ENCODE data around the gene RPL10. TPM values are rescaled to one million over a fixed set of nuclear protein-coding genes. Genes with fewer than 3 reads are reported as not detected.

RPL10 gene
- total RNA-seq, 1 experiment from 2014 or later = 2,110 TPM

DNA sequence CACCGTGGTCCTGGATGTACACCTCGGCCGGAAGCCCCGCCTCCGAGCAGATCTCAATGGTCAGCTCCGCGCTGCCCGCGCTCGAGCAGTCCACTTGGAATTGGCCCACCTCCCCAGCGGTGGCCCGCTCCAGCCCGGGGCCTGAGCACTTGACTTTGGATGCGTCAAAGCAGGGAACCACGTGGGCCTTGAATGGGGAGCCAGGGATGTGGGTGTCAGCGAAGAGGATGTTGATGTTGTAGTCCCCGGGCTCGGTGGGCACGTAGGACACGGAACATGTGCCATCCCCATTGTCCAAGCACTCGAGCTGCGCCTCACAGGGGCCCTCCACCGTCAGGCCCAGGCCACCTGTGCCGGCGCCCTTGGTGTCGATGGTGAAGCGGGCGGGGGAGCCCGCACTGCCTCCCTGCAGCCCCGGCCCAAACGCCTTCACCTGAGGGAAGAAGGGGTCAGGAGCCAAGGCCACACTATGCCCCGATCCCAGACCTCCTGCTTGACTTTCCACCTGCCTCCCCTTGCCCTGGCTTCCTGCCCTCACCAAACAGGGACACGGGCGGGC is 37.9 kb upstream of the RPL10 start:
- H2BK120ac ChIP-seq (ENCODE audit: low read depth, low read length, poor library complexity, severe bottlenecking) = no peak overlapping the region
- TF ChIP-seq, protein P1, sequence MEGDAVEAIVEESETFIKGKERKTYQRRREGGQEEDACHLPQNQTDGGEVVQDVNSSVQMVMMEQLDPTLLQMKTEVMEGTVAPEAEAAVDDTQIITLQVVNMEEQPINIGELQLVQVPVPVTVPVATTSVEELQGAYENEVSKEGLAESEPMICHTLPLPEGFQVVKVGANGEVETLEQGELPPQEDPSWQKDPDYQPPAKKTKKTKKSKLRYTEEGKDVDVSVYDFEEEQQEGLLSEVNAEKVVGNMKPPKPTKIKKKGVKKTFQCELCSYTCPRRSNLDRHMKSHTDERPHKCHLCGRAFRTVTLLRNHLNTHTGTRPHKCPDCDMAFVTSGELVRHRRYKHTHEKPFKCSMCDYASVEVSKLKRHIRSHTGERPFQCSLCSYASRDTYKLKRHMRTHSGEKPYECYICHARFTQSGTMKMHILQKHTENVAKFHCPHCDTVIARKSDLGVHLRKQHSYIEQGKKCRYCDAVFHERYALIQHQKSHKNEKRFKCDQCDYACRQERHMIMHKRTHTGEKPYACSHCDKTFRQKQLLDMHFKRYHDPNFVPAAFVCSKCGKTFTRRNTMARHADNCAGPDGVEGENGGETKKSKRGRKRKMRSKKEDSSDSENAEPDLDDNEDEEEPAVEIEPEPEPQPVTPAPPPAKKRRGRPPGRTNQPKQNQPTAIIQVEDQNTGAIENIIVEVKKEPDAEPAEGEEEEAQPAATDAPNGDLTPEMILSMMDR (conservative IDR thresholded peaks at IDR 0.05) = no peak
- no peak overlapping the region for H3K56ac ChIP-seq (ENCODE audit: insufficient read length, low read depth, low read length)
- H2AK5ac ChIP-seq (ENCODE audit: insufficient read length, low read length) = no peak overlapping the region
- H4K20me1 ChIP-seq (ENCODE audit: control insufficient read depth, insufficient read depth, insufficient read length) = peaks cover 3% of the 10 kb centered on the region
- no peak overlapping the region for H3K4me2 ChIP-seq (ENCODE audit: insufficient read depth, insufficient read length, low read length)
- no peaks in the 10 kb centered on the region for H3K79me1 ChIP-seq (ENCODE audit: insufficient read depth, low read depth, low read length, poor library complexity, severe bottlenecking)
- no peak overlapping the region for H2AFZ ChIP-seq (ENCODE audit: low read length)
- Mint-ChIP-seq H3K4me1 (no peaks in the 10 kb centered on the region), H3K27ac (no peak overlapping the region; a peak in 1 of 7 replicates), H3K27me3 (ENCODE audit: low read depth) (peaks cover 5% of the 10 kb centered on the region), H3K4me3 (peak overlapping the region in 1 of 2 experiments; percentile 32; a peak in 2 of 5 replicates), H3K36me3 (ENCODE audit: insufficient read depth in 1 of 3, low read depth in 3 of 3) (peaks cover 36 to 84% (median 81%) of the 10 kb centered on the region in 3 experiments), H3K9me3 (peaks cover 49 to 66% of the 10 kb centered on the region in 2 experiments)
- no peak overlapping the region for H3K14ac ChIP-seq (ENCODE audit: insufficient read depth, low read length)
- H4K5ac ChIP-seq (ENCODE audit: insufficient read length, low read depth, low read length) = no peak overlapping the region
- no peak overlapping the region for H3K4ac ChIP-seq (ENCODE audit: low read depth, low read length)
- H3K79me2 ChIP-seq (ENCODE audit: insufficient read depth, low read length) = no peaks in the 10 kb centered on the region
- no peaks in the 10 kb centered on the region for H3K27me3 ChIP-seq (ENCODE audit: insufficient read depth, low read length)
- H2BK15ac ChIP-seq (ENCODE audit: low read depth, low read length) = no peak overlapping the region
- H4K8ac ChIP-seq (replicated peaks; ENCODE audit: insufficient read length, low read depth, low read length) = no peak overlapping the region
- H3K27ac ChIP-seq (ENCODE audit: insufficient read length, low read depth, low read length) = no peak overlapping the region
- H3K9me3 ChIP-seq (ENCODE audit: control insufficient read depth, low read depth, low read length) = peaks cover 24% of the 10 kb centered on the region
- no CpG with 5 or more reads among the region's 34 CpGs for WGBS (ENCODE audit: extremely low coverage, insufficient read length, low lambda C conversion rate)
- H3K4me1 ChIP-seq (ENCODE audit: insufficient read depth, low read length) = no peaks in the 10 kb centered on the region
- DNase-seq = no peak
- H4K91ac ChIP-seq (ENCODE audit: insufficient read length, low read depth, low read length) = no peak overlapping the region
- H3T11ph ChIP-seq (ENCODE audit: low read length) = no peak overlapping the region
- peaks cover 3% of the 10 kb centered on the region for H3K23me2 ChIP-seq (ENCODE audit: insufficient read length, low read depth, low read length, poor library complexity, severe bottlenecking)
- H2BK20ac ChIP-seq (ENCODE audit: low read depth, low read length, poor library complexity, severe bottlenecking) = no peak overlapping the region
- H2BK5ac ChIP-seq (ENCODE audit: insufficient read length, low read length) = no peak overlapping the region
- H3K9ac ChIP-seq (ENCODE audit: extremely low read depth, insufficient read length, low read length) = no peak overlapping the region
- no peak overlapping the region for H2BK12ac ChIP-seq (ENCODE audit: insufficient read length, low read depth, low read length)
- no peak overlapping the region for H3K23ac ChIP-seq (ENCODE audit: insufficient read length, low read depth, low read length)
- H3K18ac ChIP-seq (ENCODE audit: insufficient read length, low read depth, low read length) = no peak overlapping the region
